H7 (cell line): ENCODE measurements around the gene SFT2D2. TPM values are rescaled to one million over a fixed set of nuclear protein-coding genes. Genes with fewer than 3 reads are reported as not detected.

Source experiments
- DNase-seq: peaks from one replicate; pipeline ENCODE4 v3.0.0; 2012
- H3K27me3 ChIP-seq: 2 replicates; pipeline ENCODE4 v1.6.0; 2011; ENCODE audit warnings: mild to moderate bottlenecking, low read length; ENCODE audit not compliant: control insufficient read depth, insufficient read depth
- H3K36me3 ChIP-seq: replicated peaks from 2 replicates; pipeline ENCODE4 v1.5.1; 2011; ENCODE audit warnings: low read length; ENCODE audit not compliant: control insufficient read depth, insufficient read depth
- H3K4me3 ChIP-seq: 2 replicates; pipeline ENCODE4 v1.5.1; 2011; ENCODE audit warnings: low read depth, mild to moderate bottlenecking, control low read depth, low read length, moderate library complexity; ENCODE audit not compliant: insufficient read depth
- total RNA-seq: library from RNA; depleted of rRNA; stranded (reverse); fragments of >200 nt; shearing (Covaris generic); gene quantifications from 2 replicates; pipeline ENCODE4 v1.2.3, GENCODE V29; 2014

Gene SFT2D2
- total RNA-seq, 1 experiment from 2014 or later: 10.0 TPM

GRCh38 chr1:168210312-168210711 lies 15.5 kb upstream of the SFT2D2 start:
- no peak for DNase-seq
- no peak overlapping the region for H3K4me3 ChIP-seq
- no peaks in the 10 kb centered on the region for H3K27me3 ChIP-seq
- H3K36me3 ChIP-seq: no peaks in the 10 kb centered on the region

GRCh38 chr1:168213349-168213748 lies 12.5 kb upstream of the SFT2D2 start:
- Histone ChIP-seq H3K36me3 (no peaks in the 10 kb centered on the region), H3K27me3 (no peaks in the 10 kb centered on the region), H3K4me3 (no peak overlapping the region)
- DNase-seq: no peak

GRCh38 chr1:168216171-168216570 lies 9.6 kb upstream of the SFT2D2 start:
- DNase-seq: no peak
- H3K4me3 ChIP-seq: no peak overlapping the region

GRCh38 chr1:168217664-168218063 lies 8.1 kb upstream of the SFT2D2 start:
- no peak for DNase-seq
- no peaks in the 10 kb centered on the region for H3K27me3 ChIP-seq

More at GRCh38 chr1:168216171-168216570, 9.6 kb upstream of the SFT2D2 start:
- Histone ChIP-seq H3K36me3 (no peaks in the 10 kb centered on the region), H3K27me3 (no peaks in the 10 kb centered on the region)

GRCh38 chr1:168218658-168219057 lies 7.1 kb upstream of the SFT2D2 start:
- H3K27me3 ChIP-seq: no peaks in the 10 kb centered on the region
- H3K36me3 ChIP-seq: no peaks in the 10 kb centered on the region
- DNase-seq: no peak
- H3K4me3 ChIP-seq: no peak overlapping the region

More at GRCh38 chr1:168217664-168218063, 8.1 kb upstream of the SFT2D2 start:
- Histone ChIP-seq H3K36me3 (no peaks in the 10 kb centered on the region), H3K4me3 (no peak overlapping the region)

GRCh38 chr1:168220470-168220871 lies 5.3 kb upstream of the SFT2D2 start:
- Histone ChIP-seq H3K36me3 (no peaks in the 10 kb centered on the region), H3K27me3 (no peaks in the 10 kb centered on the region), H3K4me3 (no peak overlapping the region)
- DNase-seq: no peak

GRCh38 chr1:168221275-168221674 lies 4.5 kb upstream of the SFT2D2 start:
- H3K27me3 ChIP-seq: no peaks in the 10 kb centered on the region
- H3K4me3 ChIP-seq: no peak overlapping the region
- no peak for DNase-seq
- no peaks in the 10 kb centered on the region for H3K36me3 ChIP-seq

- Histone ChIP-seq H3K4me3 (no peak overlapping the region), H3K27me3 (no peaks in the 10 kb centered on the region), H3K36me3 (no peaks in the 10 kb centered on the region)
- no peak for DNase-seq
Measured at GRCh38 chr1:168223261-168223660, 2.5 kb upstream of the SFT2D2 start.

GRCh38 chr1:168223681-168224540 lies 1.9 kb upstream of the SFT2D2 start:
- no peaks in the 10 kb centered on the region for H3K36me3 ChIP-seq
- DNase-seq: no peak
- H3K4me3 ChIP-seq: no peak overlapping the region
- no peaks in the 10 kb centered on the region for H3K27me3 ChIP-seq

GRCh38 chr1:168224991-168225390 lies 813 bp upstream of the SFT2D2 start:
- no peak overlapping the region for H3K4me3 ChIP-seq
- DNase-seq: no peak

GRCh38 chr1:168227620-168228019 lies 1.8 kb downstream of the SFT2D2 start:
- no peak for DNase-seq
- H3K27me3 ChIP-seq: no peaks in the 10 kb centered on the region
- H3K36me3 ChIP-seq: peaks cover 5% of the 10 kb centered on the region
- no peak overlapping the region for H3K4me3 ChIP-seq

More at GRCh38 chr1:168224991-168225390, 813 bp upstream of the SFT2D2 start:
- Histone ChIP-seq H3K36me3 (no peaks in the 10 kb centered on the region; the same call in 1 of the 2 replicates), H3K27me3 (no peaks in the 10 kb centered on the region)

GRCh38 chr1:168229893-168230292 lies 4.1 kb downstream of the SFT2D2 start:
- Histone ChIP-seq H3K36me3 (peaks cover 8% of the 10 kb centered on the region), H3K4me3 (no peak overlapping the region), H3K27me3 (no peaks in the 10 kb centered on the region)
- no peak for DNase-seq

- H3K27me3 ChIP-seq: no peaks in the 10 kb centered on the region
- H3K36me3 ChIP-seq: peaks cover 8% of the 10 kb centered on the region
- no peak overlapping the region for H3K4me3 ChIP-seq
- no peak for DNase-seq
Measured at GRCh38 chr1:168230709-168231108, 4.9 kb downstream of the SFT2D2 start.

- Histone ChIP-seq H3K36me3 (peaks cover 15% of the 10 kb centered on the region), H3K27me3 (no peaks in the 10 kb centered on the region), H3K4me3 (no peak overlapping the region)
- DNase-seq: peak; percentile 77
Measured at GRCh38 chr1:168234846-168235547, 9.2 kb downstream of the SFT2D2 start.

- H3K36me3 ChIP-seq: peaks cover 15% of the 10 kb centered on the region
- no peak for DNase-seq
- H3K27me3 ChIP-seq: no peaks in the 10 kb centered on the region
Measured at GRCh38 chr1:168235548-168235885, 9.7 kb downstream of the SFT2D2 start.

More at GRCh38 chr1:168235548-168235885, 9.7 kb downstream of the SFT2D2 start:
- no peak overlapping the region for H3K4me3 ChIP-seq
